GM12891 (cell line): ENCODE data around the gene TBL1X.

Experiments used
- PAX5 ChIP-seq: IDR thresholded peaks from 2 replicates; pipeline ENCODE4 v1.6.1; 2011; ENCODE audit warnings: low read length, moderate library complexity, mild to moderate bottlenecking; ENCODE audit not compliant: insufficient read depth, severe bottlenecking
- POLR2A ChIP-seq: IDR thresholded peaks from 2 replicates; pipeline ENCODE4 v1.6.1; 2011; ENCODE audit warnings: low read depth, low read length, control low read depth
- POLR2AphosphoS5 ChIP-seq: IDR thresholded peaks from 2 replicates; pipeline ENCODE4 v1.6.1; 2011; ENCODE audit warnings: low read depth, low read length, control low read depth
- POU2F2 ChIP-seq: IDR thresholded peaks from 2 replicates; pipeline ENCODE4 v1.6.1; 2011; ENCODE audit warnings: low read depth, mild to moderate bottlenecking, control low read depth, low read length, moderate library complexity
- SPI1 ChIP-seq: IDR thresholded peaks from 2 replicates; pipeline ENCODE4 v1.6.1; 2011; ENCODE audit warnings: low read depth, low read length, control low read depth
- TAF1 ChIP-seq: IDR thresholded peaks from 2 replicates; pipeline ENCODE4 v1.6.1; 2011; ENCODE audit warnings: low read depth, low read length, control low read depth

- TF ChIP-seq SPI1 (no peak), POLR2A (no peak), POLR2AphosphoS5 (no peak), PAX5 (no peak), TAF1 (no peak), POU2F2 (no peak)
Observed at GRCh38 chrX:9597361-9598035, 132.6 kb downstream of the TBL1X start.
